Mesenchymal stem cell (in vitro differentiated cells and primary cell): Measurements from ENCODE around the gene TSPAN7.

Experiments
- DNase-seq: peaks from one replicate; pipeline ENCODE4 v3.0.0-alpha.2; 2013
- H2AFZ ChIP-seq: one replicate; pipeline ENCODE4 v1.6.1; 2013; ENCODE audit warnings: low read depth, mild to moderate bottlenecking, control low read depth, inconsistent platforms, low read length, moderate library complexity
- H2AK5ac ChIP-seq: 2 replicates; pipeline ENCODE4 v1.6.1; 2013; ENCODE audit warnings: low read length, moderate library complexity, mild to moderate bottlenecking, inconsistent platforms; ENCODE audit not compliant: severe bottlenecking
- H2BK120ac ChIP-seq: one replicate; pipeline ENCODE4 v1.6.1; 2013; ENCODE audit warnings: low read depth, mild to moderate bottlenecking, inconsistent platforms, low read length, moderate library complexity
- H2BK12ac ChIP-seq, 2 experiments: one replicate each; pipeline ENCODE4 v1.6.1; 2013; ENCODE audit warnings: inconsistent platforms in 2 of 2, low read length in 2 of 2, mild to moderate bottlenecking in 2 of 2, moderate library complexity in 2 of 2, control low read depth in 1 of 2
- H2BK15ac ChIP-seq: one replicate; pipeline ENCODE4 v1.6.1; 2013; ENCODE audit warnings: mild to moderate bottlenecking, low read depth, inconsistent platforms; ENCODE audit not compliant: poor library complexity, severe bottlenecking
- H2BK5ac ChIP-seq: 2 replicates; pipeline ENCODE4 v1.6.1; 2013; ENCODE audit warnings: low read depth, mild to moderate bottlenecking, low read length, control low read depth, inconsistent platforms; ENCODE audit not compliant: poor library complexity, severe bottlenecking
- H3K14ac ChIP-seq, 2 experiments: one replicate each; pipeline ENCODE4 v1.6.1; 2013; ENCODE audit warnings: inconsistent platforms in 2 of 2, low read length in 2 of 2, control low read depth in 1 of 2, mild to moderate bottlenecking in 1 of 2, moderate library complexity in 1 of 2
- H3K18ac ChIP-seq, 2 experiments: one replicate each; pipeline ENCODE4 v1.6.1; 2013; ENCODE audit warnings: inconsistent platforms in 2 of 2, low read length in 2 of 2, control low read depth in 1 of 2, low read depth in 1 of 2, mild to moderate bottlenecking in 1 of 2
- H3K23ac ChIP-seq, 2 experiments: one replicate each; pipeline ENCODE4 v1.6.1; 2013; ENCODE audit warnings: inconsistent platforms in 2 of 2, low read length in 2 of 2, mild to moderate bottlenecking in 2 of 2, moderate library complexity in 2 of 2, control low read depth in 1 of 2
- H3K27ac ChIP-seq: 2 replicates; pipeline ENCODE4 v1.5.1; 2013; ENCODE audit warnings: mild to moderate bottlenecking, moderate library complexity, low read length, control low read depth, inconsistent platforms; ENCODE audit not compliant: poor library complexity, severe bottlenecking
- H3K27me3 ChIP-seq, 2 experiments: 2 replicates each; pipeline versions ENCODE4 v1.6.1 to v1.7.0; 2013; ENCODE audit warnings: low read length in 2 of 2, mild to moderate bottlenecking in 2 of 2, moderate library complexity in 2 of 2, control low read depth in 1 of 2, inconsistent platforms in 1 of 2; ENCODE audit not compliant: control insufficient read depth in 1 of 2, insufficient read depth in 1 of 2
- H3K36me3 ChIP-seq, 2 experiments: 2 replicates each; pipeline versions ENCODE4 v1.6.1 to v1.7.0; 2013; ENCODE audit warnings: low read length in 2 of 2, control low read depth in 1 of 2, inconsistent platforms in 1 of 2, low read depth in 1 of 2, mild to moderate bottlenecking in 1 of 2; ENCODE audit not compliant: insufficient read depth in 2 of 2, control insufficient read depth in 1 of 2
- H3K4ac ChIP-seq, 2 experiments: one replicate each; pipeline ENCODE4 v1.6.1; 2013; ENCODE audit warnings: inconsistent platforms in 2 of 2, low read length in 2 of 2, mild to moderate bottlenecking in 2 of 2, moderate library complexity in 2 of 2, control low read depth in 1 of 2, low read depth in 1 of 2
- H3K4me1 ChIP-seq: 2 replicates; pipeline ENCODE4 v1.6.1; 2013; ENCODE audit warnings: low read depth, low read length, control low read depth; ENCODE audit not compliant: control insufficient read depth, insufficient read depth
- H3K4me2 ChIP-seq: 2 replicates; pipeline ENCODE4 v1.6.1; 2013; ENCODE audit warnings: low read length, mild to moderate bottlenecking, inconsistent platforms; ENCODE audit not compliant: poor library complexity, severe bottlenecking
- H3K4me3 ChIP-seq, 2 experiments: 2 replicates each; pipeline versions ENCODE4 v1.5.1 to v1.7.0; 2013; ENCODE audit warnings: low read length in 2 of 2, mild to moderate bottlenecking in 2 of 2, control low read depth in 1 of 2, low read depth in 1 of 2; ENCODE audit not compliant: insufficient read depth in 1 of 2
- H3K79me1 ChIP-seq: replicated peaks from 2 replicates; pipeline ENCODE4 v1.6.1; 2013; ENCODE audit warnings: mild to moderate bottlenecking, control low read depth, low read length, inconsistent platforms; ENCODE audit not compliant: poor library complexity, severe bottlenecking
- H3K9ac ChIP-seq: 2 replicates; pipeline ENCODE4 v1.7.0; 2013; ENCODE audit warnings: mild to moderate bottlenecking, low read length, moderate library complexity
- H3K9me3 ChIP-seq: 2 replicates; pipeline ENCODE4 v1.7.0; 2013; ENCODE audit warnings: mild to moderate bottlenecking, low read length; ENCODE audit not compliant: control insufficient read depth
- H4K8ac ChIP-seq: one replicate; pipeline ENCODE4 v1.6.1; 2013; ENCODE audit warnings: inconsistent platforms, mild to moderate bottlenecking, low read length, moderate library complexity
- H4K91ac ChIP-seq: one replicate; pipeline ENCODE4 v1.6.1; 2013; ENCODE audit warnings: mild to moderate bottlenecking, low read length, inconsistent platforms
- WGBS: methylation state at CpG from one replicate; pipeline ENCODE4 v1.1.7; 2013; ENCODE audit warnings: mixed read lengths; 5-methylcytosine and 5-hydroxymethylcytosine counted together

Gene TSPAN7

DNA sequence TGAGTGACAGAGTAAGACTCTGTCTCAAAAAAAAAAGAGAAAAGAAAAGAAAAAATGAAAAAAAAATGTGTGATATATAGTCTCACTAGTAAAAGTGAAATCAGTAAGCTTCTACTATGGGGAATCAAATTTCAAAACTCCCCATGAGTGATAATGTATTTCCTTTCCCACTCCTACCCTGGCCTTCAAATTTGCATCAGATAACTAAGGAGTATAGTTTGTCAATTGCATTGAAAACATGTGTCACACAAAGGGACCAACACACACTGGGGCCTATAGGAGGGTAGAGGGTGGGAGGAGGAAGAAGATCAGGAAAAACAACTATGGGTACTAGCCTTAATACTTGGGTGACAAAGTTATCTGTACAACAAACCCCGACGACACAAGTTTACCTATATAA, 118.4 kb downstream of the TSPAN7 start:
- WGBS = 92% methylated on average over 2 of the region's 2 CpGs
- no peak overlapping the region for H3K14ac ChIP-seq

GRCh38 chrX:38682095-38682494, 120.8 kb downstream of the TSPAN7 start:
- Histone ChIP-seq H3K23ac (no peak overlapping the region), H3K36me3 (no peaks in the 10 kb centered on the region), H3K9me3 (no peaks in the 10 kb centered on the region), H3K27me3 (peaks cover 0 to 37% of the 10 kb centered on the region in 2 experiments), H3K4ac (no peak overlapping the region), H3K4me2 (no peak overlapping the region), H3K27ac (no peak overlapping the region), H2BK120ac (no peak overlapping the region), H2BK5ac (no peak overlapping the region), H3K4me3 (no peak overlapping the region), H3K14ac (no peak overlapping the region), H3K4me1 (no peaks in the 10 kb centered on the region), H3K9ac (no peak overlapping the region), H2AFZ (no peak overlapping the region), H2BK15ac (no peak overlapping the region), H4K91ac (no peak overlapping the region), H2BK12ac (no peak overlapping the region), H4K8ac (no peak overlapping the region), H3K79me1 (no peaks in the 10 kb centered on the region), H3K18ac (no peak overlapping the region), H2AK5ac (no peak overlapping the region)
- WGBS = no CpG with 5 or more reads among the region's 2 CpGs
- DNase-seq = no peak

More for the DNA sequence above, 118.4 kb downstream of the TSPAN7 start:
- no peak overlapping the region for H4K91ac ChIP-seq
- no peak overlapping the region for H3K4me3 ChIP-seq
- H3K4ac ChIP-seq = no peak overlapping the region
- no peak overlapping the region for H2AFZ ChIP-seq
- peaks cover 0 to 55% of the 10 kb centered on the region in 2 experiments for H3K27me3 ChIP-seq
- H3K23ac ChIP-seq = no peak overlapping the region
- H2BK15ac ChIP-seq = no peak overlapping the region
- no peak for DNase-seq
- no peaks in the 10 kb centered on the region for H3K79me1 ChIP-seq
- no peak overlapping the region for H2AK5ac ChIP-seq
- no peak overlapping the region for H2BK5ac ChIP-seq
- H3K9me3 ChIP-seq = no peaks in the 10 kb centered on the region
- H3K18ac ChIP-seq = no peak overlapping the region
- H3K36me3 ChIP-seq = no peaks in the 10 kb centered on the region
- H3K4me2 ChIP-seq = no peak overlapping the region
- no peaks in the 10 kb centered on the region for H3K4me1 ChIP-seq
- H3K9ac ChIP-seq = no peak overlapping the region
- no peak overlapping the region for H3K27ac ChIP-seq
- H2BK12ac ChIP-seq = no peak overlapping the region
- H2BK120ac ChIP-seq = no peak overlapping the region
- H4K8ac ChIP-seq = no peak overlapping the region

GRCh38 chrX:38692961-38693360, 131.6 kb downstream of the TSPAN7 start:
- no peaks in the 10 kb centered on the region for H3K9me3 ChIP-seq
- no peak overlapping the region for H3K27ac ChIP-seq
- peaks cover 0 to 6% of the 10 kb centered on the region in 2 experiments for H3K27me3 ChIP-seq
- no peak for DNase-seq
- H4K8ac ChIP-seq = no peak overlapping the region
- no peak overlapping the region for H3K4ac ChIP-seq
- H3K14ac ChIP-seq = no peak overlapping the region
- no peaks in the 10 kb centered on the region for H3K4me1 ChIP-seq
- H2BK120ac ChIP-seq = no peak overlapping the region
- H2AFZ ChIP-seq = no peak overlapping the region
- H2BK12ac ChIP-seq = no peak overlapping the region
- no peaks in the 10 kb centered on the region for H3K79me1 ChIP-seq
- no peak overlapping the region for H2AK5ac ChIP-seq
- no peaks in the 10 kb centered on the region for H3K36me3 ChIP-seq
- no peak overlapping the region for H3K4me3 ChIP-seq
- no peak overlapping the region for H3K18ac ChIP-seq
- H2BK5ac ChIP-seq = no peak overlapping the region
- H4K91ac ChIP-seq = no peak overlapping the region
- H3K23ac ChIP-seq = no peak overlapping the region
- H3K4me2 ChIP-seq = no peak overlapping the region
- H2BK15ac ChIP-seq = no peak overlapping the region
- H3K9ac ChIP-seq = no peak overlapping the region

GRCh38 chrX:38694394-38694793, 133.1 kb downstream of the TSPAN7 start:
- Histone ChIP-seq H3K4me1 (no peaks in the 10 kb centered on the region), H2AFZ (no peak overlapping the region), H3K9me3 (no peaks in the 10 kb centered on the region), H2BK12ac (no peak overlapping the region), H3K14ac (no peak overlapping the region), H2BK120ac (no peak overlapping the region), H4K91ac (no peak overlapping the region), H2BK15ac (no peak overlapping the region), H3K27ac (no peak overlapping the region), H3K79me1 (no peaks in the 10 kb centered on the region), H2AK5ac (no peak overlapping the region), H3K27me3 (peaks cover 0 to 3% of the 10 kb centered on the region in 2 experiments), H3K4me2 (no peak overlapping the region), H4K8ac (no peak overlapping the region), H3K4me3 (no peak overlapping the region), H3K36me3 (no peaks in the 10 kb centered on the region), H3K18ac (no peak overlapping the region), H3K9ac (no peak overlapping the region), H3K4ac (no peak overlapping the region), H3K23ac (no peak overlapping the region), H2BK5ac (no peak overlapping the region)
- 92% methylated on average over 5 of the region's 5 CpGs for WGBS
- no peak for DNase-seq
